HuH-7.5 (cell line): ENCODE results near the gene VAPB.

Source experiments
- DNase-seq: peaks from one replicate; pipeline ENCODE4 v3.0.0; 2011; ENCODE audit warnings: low spot score

The VAPB gene

GRCh38 chr20:58377766-58378401, 11.1 kb upstream of the VAPB start:
- DNase-seq, result no peak

DNA sequence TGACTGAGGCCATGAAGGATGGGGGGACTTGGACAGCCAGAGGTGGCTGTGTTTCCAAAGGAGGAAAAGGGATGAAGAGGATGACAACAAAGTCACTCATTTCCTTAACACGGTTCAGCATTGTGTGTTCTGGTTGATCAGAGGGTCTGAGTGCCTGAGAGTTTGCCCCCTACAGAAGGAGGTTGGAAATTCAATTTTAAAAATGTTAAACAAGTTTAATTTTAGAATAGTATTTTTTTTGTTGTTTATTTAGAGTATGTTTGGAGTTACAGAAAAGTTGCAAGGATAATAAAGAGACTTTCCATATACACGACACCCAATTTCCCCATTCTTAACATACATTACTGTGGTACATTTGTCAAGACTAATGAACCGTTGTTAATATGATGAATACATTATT, 10.3 kb upstream of the VAPB start:
- no peak for DNase-seq

GRCh38 chr20:58381627-58382026, 7.4 kb upstream of the VAPB start:
- no peak for DNase-seq

- no peak for DNase-seq
Measured at GRCh38 chr20:58382096-58382495, 6.9 kb upstream of the VAPB start.

DNA sequence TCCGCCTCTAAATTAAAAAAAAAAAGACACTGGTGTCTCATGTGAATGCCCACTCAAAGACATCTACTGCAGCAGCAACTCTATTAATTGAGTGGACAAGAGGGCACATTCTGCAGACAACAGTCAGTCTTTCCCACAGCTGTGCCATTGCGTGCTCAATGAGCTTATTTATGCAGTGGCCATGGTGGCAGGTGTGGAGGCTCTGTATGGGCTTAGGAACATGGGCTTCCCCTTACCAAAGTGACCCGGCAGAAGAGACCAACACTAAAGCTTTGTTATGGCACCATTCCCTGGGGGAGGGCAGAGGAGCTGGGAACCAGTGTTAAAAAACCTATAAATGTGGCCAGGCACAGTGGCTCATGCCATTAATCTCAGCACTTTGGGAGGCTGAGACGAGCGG, 4.2 kb upstream of the VAPB start:
- no peak for DNase-seq

DNA sequence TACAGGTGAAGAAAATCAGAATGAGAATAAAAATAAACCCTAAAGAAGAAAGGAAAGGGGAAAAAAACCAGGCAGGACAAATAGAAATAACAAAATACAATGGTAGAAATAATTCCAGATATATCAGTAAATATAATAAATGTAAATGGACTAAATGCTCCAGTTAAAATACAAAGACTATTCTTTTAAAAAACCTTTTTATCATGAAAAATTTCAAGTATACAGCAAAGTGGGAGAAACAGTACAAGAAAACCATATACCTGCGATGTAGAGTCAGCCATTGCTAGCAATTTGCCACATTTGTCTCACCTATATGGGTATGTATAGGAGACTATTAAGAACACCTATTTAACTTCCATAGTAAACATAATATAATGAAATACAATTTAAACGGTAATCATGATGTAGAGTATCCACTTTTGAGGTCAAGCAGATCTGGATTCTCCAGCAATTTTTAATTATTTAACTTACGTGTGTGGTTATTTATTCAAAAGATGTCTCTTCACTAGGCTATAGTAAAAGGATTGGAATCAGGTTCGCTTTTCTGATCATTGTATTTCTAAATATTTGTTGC, 914 bp upstream of the VAPB start:
- no peak for DNase-seq

DNA sequence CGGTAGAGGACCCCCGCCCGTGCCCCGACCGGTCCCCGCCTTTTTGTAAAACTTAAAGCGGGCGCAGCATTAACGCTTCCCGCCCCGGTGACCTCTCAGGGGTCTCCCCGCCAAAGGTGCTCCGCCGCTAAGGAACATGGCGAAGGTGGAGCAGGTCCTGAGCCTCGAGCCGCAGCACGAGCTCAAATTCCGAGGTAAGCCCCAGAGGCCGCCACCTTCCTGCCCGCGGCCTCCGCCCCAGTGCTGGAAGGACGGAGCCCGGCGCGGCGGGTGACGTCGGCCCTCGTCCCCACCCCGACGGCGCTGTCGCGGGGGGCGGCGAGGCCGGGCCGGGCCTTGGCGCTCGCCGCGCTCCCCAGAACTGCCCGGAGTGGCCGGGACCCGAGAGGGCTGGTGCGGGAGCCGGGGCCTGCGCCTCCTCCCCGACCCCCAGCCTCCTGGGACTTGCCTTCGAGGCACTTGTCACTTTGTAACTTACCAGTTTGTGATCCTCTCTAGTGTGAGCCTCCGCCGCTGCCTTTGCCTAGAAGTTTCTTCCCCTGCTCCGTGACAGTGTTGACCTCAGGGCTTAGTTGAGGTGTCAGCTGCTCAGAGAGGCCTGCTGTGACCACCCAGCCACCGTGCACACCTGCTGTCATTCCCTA, 417 bp downstream of the VAPB start:
- DNase-seq, result peak; percentile 31

- DNase-seq, result no peak
Measured at GRCh38 chr20:58389968-58390658, 1.1 kb downstream of the VAPB start.

DNA sequence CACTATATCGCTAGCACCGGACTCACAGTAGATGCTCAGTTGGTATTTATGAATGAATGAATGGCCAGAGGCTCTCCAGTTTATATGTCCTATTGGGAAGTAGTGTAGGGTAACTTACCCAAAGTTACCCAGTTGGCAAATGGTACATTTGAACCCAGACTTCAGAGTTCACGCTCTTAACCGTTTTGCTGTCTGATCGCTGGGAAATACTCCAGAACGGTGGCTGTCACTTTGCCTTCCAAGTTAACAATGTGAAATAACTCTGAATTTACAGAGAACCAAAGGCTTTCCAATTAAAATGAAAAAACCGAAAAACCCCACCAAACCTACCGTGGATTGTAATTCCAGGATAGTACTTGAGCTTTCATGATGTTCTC, 1.6 kb downstream of the VAPB start:
- DNase-seq, result no peak

DNA sequence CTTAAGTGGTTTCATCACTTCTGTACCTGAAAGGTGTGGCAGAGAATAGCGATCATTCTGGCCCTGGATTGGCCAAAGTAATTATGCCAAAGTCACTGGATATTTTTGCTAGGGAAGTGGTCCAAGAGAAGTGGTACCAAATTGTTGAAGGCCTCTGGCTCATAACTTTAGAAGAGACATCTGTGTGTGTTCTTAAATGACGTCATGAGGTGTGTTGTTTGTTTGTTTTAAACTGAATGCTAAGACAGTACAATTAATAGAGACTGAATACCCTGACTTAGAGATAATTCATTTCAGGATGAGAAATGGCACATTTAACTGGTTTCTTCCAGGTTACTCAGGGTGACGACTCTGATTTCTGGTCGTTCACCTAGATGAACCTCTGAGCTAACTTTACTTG, 3.3 kb downstream of the VAPB start:
- no peak for DNase-seq

- no peak for DNase-seq
Measured at GRCh38 chr20:58393299-58393698, 4.3 kb downstream of the VAPB start.

GRCh38 chr20:58394801-58395200, 5.8 kb downstream of the VAPB start:
- no peak for DNase-seq

DNA sequence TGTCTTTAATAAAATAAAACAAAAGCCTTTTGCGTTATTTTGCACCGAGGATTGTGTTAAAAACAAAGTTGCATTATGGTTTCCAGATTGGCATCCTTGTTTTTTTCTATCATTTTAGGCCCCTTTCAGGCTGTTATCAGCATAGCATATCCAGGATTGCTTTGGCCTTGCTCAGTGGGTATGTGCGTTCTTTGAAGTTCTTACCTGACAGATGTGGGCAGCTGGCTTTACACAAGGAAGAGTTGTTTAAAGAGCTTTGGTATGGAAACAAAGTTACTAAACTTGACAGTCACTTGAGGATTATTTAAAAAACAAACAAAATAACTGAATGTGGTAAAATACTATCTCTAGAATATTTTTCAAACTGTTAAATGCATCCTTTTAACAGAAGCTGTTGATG, 6.6 kb downstream of the VAPB start:
- no peak for DNase-seq

DNA sequence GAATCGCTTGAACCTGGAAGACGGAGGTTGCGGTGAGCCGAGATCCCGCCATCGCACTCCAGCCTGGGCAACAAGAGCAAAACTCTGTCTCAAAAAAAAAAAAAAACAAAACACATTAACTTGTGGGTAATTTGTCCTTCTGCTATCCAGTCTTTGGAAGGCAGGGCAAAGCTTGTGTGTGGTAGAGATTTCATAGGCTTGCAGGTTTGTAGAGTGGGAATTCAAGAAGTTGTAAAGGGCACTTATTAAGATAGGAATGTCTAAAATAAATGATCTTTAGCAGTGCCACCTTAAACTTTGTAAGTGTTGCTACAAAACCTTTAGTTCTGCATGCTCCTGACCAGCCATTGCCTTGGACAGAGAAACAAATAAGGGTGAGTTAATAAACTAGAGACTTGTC, 8.4 kb downstream of the VAPB start:
- DNase-seq, result no peak

DNA sequence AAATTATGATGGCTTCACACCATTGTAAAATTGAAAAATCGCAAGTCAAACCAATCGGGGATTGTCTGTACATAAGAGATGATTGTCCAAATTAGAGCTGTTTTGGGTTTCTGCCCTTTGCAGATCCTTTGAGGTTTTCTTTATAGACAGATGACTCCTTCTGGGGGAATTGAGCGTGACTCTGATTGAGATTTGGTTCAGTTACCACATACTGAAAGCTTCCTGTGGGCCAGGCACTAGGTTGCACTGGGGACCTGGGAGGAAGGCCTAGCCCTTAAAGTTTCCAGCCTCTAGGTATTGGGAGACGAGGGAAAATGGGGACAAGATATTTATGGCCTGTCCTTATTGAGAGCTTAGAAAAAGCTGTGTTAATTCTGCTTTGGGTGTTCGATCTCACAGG, 9.2 kb downstream of the VAPB start:
- DNase-seq, result no peak

- DNase-seq, result no peak
Measured at GRCh38 chr20:58399926-58400325, 10.9 kb downstream of the VAPB start.

DNA sequence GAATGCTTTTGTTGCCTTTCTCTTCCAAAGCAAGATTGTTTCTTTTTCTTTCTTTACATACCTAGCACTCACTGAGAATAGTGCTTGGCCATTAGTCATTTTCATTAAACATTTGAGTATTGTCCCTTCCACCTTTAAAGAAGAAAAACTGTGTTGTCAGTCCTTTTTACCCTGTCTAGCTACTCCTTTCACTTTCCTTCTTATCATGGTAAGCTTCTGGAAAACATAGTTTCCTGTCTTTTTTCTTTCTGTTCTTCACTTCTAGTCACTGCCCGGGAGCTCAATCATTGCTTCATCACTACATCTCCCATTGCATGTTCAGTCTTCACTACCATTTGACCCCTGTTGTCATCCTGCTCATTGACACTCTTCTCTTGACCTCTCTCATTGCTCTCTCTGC, 12.1 kb downstream of the VAPB start:
- no peak for DNase-seq

DNA sequence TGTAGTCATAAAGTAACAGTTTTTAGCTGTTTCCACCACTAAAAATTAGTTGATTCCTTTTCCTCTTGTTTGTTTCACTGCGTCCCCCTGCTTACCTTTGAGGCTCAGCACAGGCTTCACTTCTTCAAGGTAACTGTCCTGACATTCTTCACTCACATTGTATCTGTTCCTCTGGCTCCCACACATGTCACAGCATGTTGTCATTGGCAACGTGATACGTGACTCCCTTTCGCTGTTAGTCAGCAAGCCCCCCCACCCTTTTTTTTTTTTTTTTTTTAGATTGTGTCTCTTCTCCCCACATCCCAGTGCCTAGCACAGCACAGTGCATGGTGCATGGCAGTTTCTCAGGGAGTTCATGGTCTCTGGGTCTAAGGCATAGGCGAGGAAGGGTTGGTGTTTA, 13.3 kb downstream of the VAPB start:
- DNase-seq, result no peak

DNA sequence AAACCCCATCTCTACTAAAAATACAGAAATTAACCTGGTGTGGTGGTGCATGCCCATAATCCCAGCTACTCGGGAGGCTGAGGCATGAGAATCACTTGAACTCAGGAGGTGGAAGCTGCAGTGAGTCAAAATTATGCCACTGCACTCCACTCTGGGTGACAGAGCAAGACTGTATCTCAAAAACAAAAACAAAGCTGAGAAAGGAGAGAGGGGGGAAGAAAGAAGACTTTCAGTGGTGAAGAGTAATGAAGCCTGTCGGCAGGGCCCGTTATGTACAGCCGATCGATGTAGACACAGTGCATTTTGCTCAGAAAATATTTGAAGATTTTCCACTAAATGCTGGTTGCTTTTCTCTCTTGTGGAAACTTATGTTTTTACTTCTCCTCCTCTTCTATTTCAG, 13.8 kb downstream of the VAPB start:
- no peak for DNase-seq

DNA sequence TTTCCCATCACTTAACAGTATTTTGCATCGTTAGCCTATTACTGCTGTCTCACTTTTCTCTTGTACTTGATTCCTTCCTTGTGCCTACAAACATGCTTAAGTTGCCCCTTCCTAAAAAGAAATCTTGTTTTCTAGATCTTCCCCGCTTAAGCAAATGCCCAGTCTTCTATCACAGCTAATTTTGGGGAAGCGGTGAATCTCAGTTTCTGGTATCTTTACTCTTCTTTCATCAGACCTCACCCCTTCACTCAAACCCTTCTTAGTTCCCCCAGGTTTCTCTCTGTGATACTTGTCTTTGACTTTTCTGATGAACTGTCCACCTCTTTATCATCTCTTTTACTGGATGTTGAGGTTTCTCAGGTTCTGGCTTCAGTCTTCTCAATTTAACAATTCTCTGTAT, 14.2 kb downstream of the VAPB start:
- no peak for DNase-seq

GRCh38 chr20:58405504-58406291, 16.7 kb downstream of the VAPB start:
- no peak for DNase-seq

- DNase-seq, result no peak
Measured at GRCh38 chr20:58406422-58407001, 17.5 kb downstream of the VAPB start.
